ENCODE results near the gene COL5A1.

COL5A1 gene

GRCh38 chr9:134693011-134693410 lies 51.4 kb downstream of the COL5A1 start:
- TF ChIP-seq, protein P1, sequence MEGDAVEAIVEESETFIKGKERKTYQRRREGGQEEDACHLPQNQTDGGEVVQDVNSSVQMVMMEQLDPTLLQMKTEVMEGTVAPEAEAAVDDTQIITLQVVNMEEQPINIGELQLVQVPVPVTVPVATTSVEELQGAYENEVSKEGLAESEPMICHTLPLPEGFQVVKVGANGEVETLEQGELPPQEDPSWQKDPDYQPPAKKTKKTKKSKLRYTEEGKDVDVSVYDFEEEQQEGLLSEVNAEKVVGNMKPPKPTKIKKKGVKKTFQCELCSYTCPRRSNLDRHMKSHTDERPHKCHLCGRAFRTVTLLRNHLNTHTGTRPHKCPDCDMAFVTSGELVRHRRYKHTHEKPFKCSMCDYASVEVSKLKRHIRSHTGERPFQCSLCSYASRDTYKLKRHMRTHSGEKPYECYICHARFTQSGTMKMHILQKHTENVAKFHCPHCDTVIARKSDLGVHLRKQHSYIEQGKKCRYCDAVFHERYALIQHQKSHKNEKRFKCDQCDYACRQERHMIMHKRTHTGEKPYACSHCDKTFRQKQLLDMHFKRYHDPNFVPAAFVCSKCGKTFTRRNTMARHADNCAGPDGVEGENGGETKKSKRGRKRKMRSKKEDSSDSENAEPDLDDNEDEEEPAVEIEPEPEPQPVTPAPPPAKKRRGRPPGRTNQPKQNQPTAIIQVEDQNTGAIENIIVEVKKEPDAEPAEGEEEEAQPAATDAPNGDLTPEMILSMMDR (IDR thresholded peaks at IDR 0.05; ENCODE audit: insufficient read depth, low read depth, low read length, missing control alignments), result no peak
- DNase-seq (ENCODE audit: low read depth), result no peak
- no peak overlapping the region for H3K4me3 ChIP-seq (ENCODE audit: low read length)

- no peak overlapping the region for H3K4me3 ChIP-seq (ENCODE audit: low read length)
- TF ChIP-seq, protein P1 (IDR thresholded peaks at IDR 0.05; ENCODE audit: insufficient read depth, low read depth, low read length, missing control alignments), result no peak
- DNase-seq (ENCODE audit: low read depth), result no peak
Measured at GRCh38 chr9:134693641-134694367, 52.2 kb downstream of the COL5A1 start.

GRCh38 chr9:134694368-134694665 lies 52.7 kb downstream of the COL5A1 start:
- H3K4me3 ChIP-seq (ENCODE audit: low read length), result no peak overlapping the region
- DNase-seq (ENCODE audit: low read depth), result no peak
- TF ChIP-seq, protein P1 (IDR thresholded peaks at IDR 0.05; ENCODE audit: insufficient read depth, low read depth, low read length, missing control alignments), result no peak

DNA sequence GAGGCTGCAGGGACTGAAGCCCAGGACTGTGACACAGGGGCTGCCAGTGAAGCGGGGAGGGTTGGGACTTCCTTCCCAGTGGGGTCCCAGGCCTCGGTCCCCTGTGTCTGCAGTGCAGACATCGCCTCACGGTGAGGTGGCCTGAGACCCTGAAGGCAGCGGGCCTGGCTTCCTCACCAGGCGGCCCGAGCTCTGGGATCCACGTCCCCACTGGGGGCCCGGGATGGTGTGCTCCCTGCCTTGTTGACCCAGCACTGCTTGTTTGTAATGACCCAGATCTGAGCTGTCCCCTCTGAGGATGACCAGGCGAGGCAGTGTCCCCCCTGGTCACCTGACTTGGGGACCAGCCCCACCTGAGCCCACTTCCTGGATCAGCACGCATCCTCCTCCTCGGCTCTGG lies 53.1 kb downstream of the COL5A1 start:
- DNase-seq (ENCODE audit: low read depth), result no peak
- TF ChIP-seq, protein P1 (IDR thresholded peaks at IDR 0.05; ENCODE audit: insufficient read depth, low read depth, low read length, missing control alignments), result no peak
- H3K4me3 ChIP-seq (ENCODE audit: low read length), result no peak overlapping the region

DNA sequence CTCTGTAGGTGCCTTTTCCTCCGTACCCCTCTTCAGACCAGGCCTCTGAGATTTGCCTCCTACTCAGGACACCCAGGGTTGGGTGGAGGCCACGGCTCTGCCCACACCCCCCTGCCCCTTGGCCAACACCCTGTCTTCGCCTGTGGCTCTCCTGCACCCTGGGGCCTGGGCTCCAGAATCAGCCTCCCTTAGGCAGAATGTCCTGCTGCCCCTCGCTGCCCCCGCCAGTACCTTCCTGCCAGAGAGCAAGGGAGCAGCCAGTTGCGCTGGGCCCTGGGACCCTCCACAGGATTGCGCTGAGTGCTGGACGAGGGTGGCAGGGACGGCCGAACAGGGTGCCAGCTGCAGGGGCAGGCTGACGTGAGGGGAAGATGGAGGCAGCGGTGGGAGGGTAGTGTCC lies 53.5 kb downstream of the COL5A1 start:
- DNase-seq (ENCODE audit: low read depth), result no peak
- TF ChIP-seq, protein P1 (IDR thresholded peaks at IDR 0.05; ENCODE audit: insufficient read depth, low read depth, low read length, missing control alignments), result no peak
- H3K4me3 ChIP-seq (ENCODE audit: low read length), result no peak overlapping the region

DNA sequence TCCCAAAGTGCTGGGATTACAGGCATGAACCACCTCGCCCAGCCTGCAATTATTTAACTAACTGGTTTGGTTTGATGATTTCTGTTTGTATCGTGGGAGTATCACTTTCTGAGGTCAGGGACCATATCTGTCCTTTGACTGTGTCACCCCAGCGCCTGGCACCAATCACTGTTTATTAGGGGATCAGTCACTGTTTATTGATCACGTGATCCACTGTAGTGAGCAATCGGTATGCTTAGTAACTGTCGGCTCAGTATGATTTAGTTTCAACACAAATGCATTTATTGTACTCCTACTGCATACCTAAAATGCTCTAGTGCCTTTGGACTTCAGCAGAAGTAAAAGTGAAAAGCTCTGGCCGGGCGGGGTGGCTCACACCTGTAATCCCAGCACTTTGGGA lies 54.8 kb downstream of the COL5A1 start:
- no peak overlapping the region for H3K4me3 ChIP-seq (ENCODE audit: low read length)
- DNase-seq (ENCODE audit: low read depth), result no peak
- TF ChIP-seq, protein P1 (IDR thresholded peaks at IDR 0.05; ENCODE audit: insufficient read depth, low read depth, low read length, missing control alignments), result no peak

GRCh38 chr9:134698111-134698510 lies 56.5 kb downstream of the COL5A1 start:
- TF ChIP-seq, protein P1 (IDR thresholded peaks at IDR 0.05; ENCODE audit: insufficient read depth, low read depth, low read length, missing control alignments), result no peak
- H3K4me3 ChIP-seq (ENCODE audit: low read length), result no peak overlapping the region
- no peak for DNase-seq (ENCODE audit: low read depth)
